GM18526 (cell line): ENCODE results near the gene SOBP.

Experiments
- POLR2A ChIP-seq: IDR thresholded peaks from 3 replicates; pipeline ENCODE4 v1.6.1; 2011; ENCODE audit not compliant: insufficient read length; ENCODE audit errors: extremely low read depth

Gene SOBP

DNA sequence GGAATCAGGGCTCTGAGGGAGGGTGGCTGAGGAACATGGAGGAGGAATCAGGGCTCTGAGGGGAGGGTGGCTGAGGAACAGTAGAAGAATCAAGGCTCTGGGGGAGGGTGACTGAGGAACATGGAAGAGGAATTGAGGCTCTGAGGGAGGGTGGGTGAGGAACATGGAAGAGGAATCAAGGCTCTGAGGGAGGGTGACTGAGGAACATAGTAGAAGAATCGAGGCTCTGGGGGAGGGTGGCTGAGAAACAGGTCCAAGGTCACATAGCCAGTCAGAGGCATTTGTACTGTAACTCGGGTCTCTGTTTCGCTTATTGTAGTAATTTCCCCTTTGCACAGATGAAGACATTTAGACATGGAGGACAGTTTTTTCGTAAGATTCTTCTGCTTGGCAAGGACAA, 164.8 kb downstream of the SOBP start:
- no peak for TF ChIP-seq POLR2A

- no peak for TF ChIP-seq POLR2A
Observed at GRCh38 chr6:107655245-107655644, 165.3 kb downstream of the SOBP start.

DNA sequence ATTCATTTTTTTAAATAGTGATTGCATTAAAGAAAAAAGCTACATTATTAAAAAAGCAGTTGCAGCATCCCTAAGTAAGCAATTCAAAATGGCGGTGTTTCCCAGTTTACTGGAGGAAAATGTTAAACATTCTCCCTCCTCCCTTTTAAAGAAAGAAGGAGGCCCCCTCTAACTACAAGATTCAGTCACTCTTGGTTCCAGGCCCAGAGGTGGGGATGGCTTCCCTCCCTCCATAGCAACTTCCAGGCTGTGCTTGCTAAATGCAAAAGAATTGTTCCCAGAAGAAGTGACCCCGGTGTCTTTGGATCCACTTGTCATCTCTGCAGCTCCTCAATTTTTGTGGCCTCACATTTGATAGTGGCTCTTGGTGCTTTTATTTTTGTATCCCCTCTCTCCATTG, 165.9 kb downstream of the SOBP start:
- no peak for TF ChIP-seq POLR2A

GRCh38 chr6:107656401-107656800, 166.5 kb downstream of the SOBP start:
- TF ChIP-seq POLR2A = no peak

DNA sequence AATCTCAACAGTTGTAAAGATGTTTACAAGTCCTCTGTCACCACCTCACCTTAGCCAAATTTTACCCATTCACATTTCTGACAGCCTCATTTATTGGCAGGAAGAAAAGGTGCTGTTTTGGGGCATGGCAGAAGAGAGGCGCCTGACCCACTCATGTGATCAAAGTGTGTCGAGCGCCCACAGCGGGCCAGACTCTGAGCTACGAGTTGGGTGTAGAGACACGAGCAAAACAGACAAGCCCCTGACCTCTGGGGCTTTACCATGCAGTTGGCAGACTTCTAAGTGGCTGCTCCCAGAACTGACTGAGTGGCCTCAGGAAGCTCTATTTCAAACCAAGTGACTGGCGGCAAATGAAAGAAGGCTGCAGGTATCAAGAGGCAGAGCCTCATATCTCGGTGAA, 167.0 kb downstream of the SOBP start:
- TF ChIP-seq POLR2A = no peak

DNA sequence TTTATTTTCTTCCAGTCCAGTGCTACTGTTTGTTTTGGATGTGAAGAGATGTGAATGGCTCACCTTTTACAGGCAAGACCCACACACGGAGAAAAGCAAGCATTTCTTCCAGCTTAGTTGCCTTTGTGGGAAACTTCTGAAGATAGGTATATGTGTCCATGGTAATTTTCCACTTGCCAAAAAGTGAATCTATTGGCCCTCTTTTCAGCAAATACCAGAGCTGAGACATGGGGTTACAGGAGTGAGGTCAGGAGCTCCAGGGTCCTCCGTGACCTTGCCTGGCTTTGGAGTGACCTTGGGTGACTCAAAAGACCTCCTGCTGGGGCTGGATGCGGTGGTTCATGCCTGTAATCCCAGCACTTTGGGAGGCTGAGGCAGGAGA, 167.4 kb downstream of the SOBP start:
- no peak for TF ChIP-seq POLR2A

GRCh38 chr6:107657755-107658461, 168.0 kb downstream of the SOBP start:
- TF ChIP-seq POLR2A = peak; percentile 55

DNA sequence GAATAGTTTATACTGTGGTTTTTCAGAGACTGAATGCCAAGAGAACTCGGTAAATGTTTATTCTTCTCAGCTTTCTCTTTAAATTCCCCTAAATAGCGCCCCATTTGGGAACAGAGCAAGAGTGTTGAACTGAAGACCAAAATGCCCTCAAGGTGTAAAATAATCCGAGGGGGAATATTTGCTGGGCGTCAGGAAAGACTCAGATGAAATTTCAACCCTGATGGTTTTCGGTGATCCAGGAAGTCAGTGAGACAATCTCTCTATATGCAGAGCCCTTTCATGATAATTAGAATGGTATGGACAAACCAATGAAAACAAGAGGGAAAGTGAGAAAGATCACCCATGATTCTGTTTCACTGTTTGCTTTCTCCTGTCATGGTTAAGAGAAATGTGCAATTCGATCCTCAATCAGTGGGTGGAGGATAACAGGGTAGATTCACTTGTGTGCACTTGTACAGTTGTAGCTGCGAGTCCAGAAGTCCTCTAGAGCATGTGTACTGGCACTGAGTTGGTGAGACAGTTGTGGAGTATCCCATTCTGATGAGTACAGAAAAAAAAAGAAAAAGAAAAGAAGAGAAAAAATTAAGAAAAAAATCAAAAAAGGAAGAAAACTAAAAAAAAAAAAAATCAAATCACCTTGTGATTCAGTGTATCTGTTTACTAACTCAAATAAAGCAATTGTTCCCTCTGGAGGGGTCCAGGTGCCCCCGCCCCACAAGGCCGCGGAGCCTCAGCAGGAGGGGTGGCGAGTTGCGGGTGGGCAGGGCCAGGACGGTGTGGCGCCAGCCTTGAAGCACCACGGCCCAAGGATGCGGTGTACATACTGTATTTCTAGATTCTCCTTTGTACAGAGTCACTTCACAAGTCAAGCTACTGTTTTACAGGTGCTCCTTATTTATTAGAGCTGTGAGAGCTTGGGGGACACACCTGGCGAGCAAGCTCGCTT, 169.3 kb downstream of the SOBP start:
- no peak for TF ChIP-seq POLR2A

DNA sequence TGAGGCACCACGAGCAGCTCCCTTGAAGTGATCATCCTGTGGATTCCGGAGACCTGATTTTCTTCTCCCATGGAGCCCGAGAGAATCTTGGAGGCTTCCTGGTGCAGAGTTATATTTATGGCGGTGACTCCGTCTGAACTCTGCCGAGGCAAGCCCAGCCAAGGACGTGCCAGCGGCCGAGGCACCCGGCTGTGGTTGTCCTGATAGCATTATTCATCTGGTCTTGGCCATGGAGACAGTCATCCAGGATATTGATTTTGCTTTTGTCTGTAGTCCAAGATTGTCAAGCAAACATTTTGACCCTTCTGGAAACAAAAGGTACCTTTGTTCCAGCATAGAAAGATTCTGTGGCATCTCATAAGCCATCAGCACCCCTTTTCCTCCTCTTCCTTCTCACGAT, 170.9 kb downstream of the SOBP start:
- no peak for TF ChIP-seq POLR2A

DNA sequence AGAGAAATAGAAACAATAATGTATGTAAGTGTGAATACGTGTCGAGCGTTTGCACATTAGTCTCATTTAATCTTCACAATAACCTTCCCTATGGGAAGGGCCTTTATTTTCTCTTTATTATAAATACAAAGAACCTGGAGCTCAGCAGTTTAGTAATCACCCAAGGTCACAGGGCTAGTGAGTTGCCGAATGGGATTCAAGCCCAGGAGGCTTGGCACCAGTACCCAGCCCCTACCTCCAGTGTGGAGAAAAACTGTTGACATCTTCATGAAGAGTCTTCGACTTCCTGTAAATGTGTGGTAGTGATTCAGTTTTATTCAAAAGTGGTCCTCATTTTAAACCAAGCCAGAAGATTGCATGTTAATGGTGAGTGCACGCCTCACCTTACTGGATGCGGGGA, 171.4 kb downstream of the SOBP start:
- no peak for TF ChIP-seq POLR2A

DNA sequence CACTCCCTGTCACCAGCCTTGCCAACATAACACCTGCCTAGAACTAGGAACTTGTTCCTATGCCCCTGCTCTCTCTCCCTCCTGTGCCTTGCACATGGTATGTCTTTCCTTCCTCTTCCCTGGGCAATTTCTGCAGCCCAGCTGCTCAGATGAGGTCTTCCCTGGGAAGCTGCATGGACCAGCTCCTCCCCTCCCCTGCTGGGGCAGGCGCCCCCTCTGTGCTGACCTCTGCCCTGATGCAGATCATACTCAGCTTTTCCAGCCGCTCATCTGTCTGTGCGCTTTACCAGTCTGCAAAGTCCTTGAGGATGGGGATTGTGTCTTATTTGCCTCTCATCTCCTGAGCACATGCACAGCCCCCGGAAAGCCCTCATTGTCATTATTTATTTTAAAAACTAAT, 172.4 kb downstream of the SOBP start:
- TF ChIP-seq POLR2A = no peak

DNA sequence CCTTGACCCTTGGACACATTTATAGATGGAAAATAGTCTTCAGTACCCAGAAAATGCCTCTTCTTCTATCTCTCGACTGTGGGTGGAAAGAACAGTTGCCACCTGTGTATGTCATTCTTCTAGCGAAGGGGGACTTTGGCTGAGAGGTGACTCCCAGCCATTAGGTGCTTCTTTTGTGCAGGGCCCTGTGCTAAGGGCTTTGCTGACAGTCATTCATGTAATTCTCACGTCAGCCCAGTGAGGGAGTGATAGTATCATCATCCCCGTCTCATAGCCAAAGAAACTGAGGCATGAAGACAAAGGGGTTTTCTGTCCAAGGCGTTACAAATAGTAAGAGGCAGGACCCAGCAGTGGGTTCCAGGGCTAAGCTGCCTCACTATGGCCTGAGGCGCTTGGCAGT, 173.4 kb downstream of the SOBP start:
- TF ChIP-seq POLR2A = no peak

DNA sequence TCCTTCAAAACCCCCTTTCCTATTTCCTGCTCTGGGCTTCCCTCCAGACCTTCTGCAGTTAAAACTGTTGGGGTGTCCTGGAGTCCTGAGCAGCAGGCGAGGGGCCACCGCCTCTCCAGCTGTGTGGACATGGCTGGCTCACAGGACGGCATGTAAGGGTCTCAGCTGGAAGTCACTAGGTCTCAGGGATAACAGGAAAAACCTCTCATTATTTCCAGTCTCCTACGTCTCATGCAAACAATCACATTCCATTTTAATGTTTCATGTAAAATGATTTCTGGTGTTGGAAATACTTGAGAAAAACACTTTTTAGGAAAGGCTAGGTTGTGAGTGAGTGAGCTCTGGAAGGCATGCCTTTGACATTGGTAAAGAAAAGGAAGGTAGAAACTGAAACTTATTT, 175.5 kb downstream of the SOBP start:
- no peak for TF ChIP-seq POLR2A

GRCh38 chr6:107666084-107666980, 176.4 kb downstream of the SOBP start:
- TF ChIP-seq POLR2A = no peak

DNA sequence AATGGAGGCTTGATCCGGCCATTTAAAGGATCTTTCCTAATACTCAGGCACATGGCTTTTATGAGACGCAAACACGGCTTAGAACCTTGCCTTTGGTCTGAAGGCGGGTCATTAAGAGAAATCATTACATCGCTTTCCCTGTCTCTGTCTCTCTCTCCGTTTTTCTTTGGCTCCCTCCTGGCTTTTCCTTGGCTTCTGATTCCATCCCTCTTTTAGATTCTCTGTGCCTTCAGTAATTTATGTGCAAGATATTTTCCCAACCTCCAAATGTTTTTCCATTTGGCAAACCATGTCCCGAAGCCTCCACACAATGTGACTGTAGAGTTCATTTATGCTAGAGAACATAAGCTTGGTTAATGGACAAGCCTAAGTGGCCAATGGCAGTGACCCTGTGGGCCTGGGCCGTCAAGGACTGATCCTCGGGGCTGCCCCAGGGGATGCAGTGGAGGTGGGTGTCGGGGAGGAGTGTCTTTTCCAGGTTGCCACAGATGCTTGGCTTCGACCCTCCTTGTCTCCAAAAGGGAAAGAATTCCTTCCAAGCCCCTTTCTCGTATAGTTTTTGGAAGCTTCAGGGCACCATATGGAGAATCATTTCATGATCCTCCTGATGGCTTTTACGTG, 177.2 kb downstream of the SOBP start:
- TF ChIP-seq POLR2A = no peak
